HEK293T (cell line): ENCODE measurements around the gene GABRG3.

Source experiments
- ARNT ChIP-seq: fragments of 450-650 bp; IDR thresholded peaks from 2 replicates; pipeline ENCODE4 v1.6.1; 2017; ENCODE audit warnings: mild to moderate bottlenecking
- FOXK2 ChIP-seq: fragments of 450-650 bp; IDR thresholded peaks from 2 replicates; pipeline ENCODE4 v1.6.1; 2016; ENCODE audit warnings: mild to moderate bottlenecking
- L3MBTL2 ChIP-seq: fragments of 450-650 bp; conservative IDR thresholded peaks from 2 replicates; pipeline ENCODE4 v1.6.1; 2016; ENCODE audit warnings: mild to moderate bottlenecking
- SP1 ChIP-seq: fragments of 450-650 bp; IDR thresholded peaks from 2 replicates; pipeline ENCODE4 v1.6.1; 2017
- SUZ12 ChIP-seq: fragments of 450-650 bp; IDR thresholded peaks from 2 replicates; pipeline ENCODE4 v1.6.1; 2016; ENCODE audit warnings: mild to moderate bottlenecking

DNA sequence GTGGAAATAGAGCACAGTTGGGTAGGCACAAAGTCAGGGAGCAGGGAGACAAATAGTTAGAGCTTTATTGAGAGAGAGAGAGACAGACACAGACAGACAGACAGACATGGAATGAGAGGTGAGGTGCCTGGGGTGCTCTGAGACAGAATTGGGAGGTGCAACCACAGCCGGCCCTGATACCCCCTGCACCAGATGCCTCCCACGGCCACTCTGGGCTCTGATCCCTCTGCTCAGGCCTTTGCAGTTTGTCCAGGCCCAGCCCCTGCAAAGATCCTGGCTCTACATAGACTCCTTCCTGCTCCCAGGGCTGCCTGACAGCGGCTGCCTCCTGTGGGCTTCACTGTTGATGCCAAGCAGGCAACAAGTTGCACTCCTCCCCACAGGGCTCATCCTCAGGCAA is 283.8 kb downstream of the GABRG3 start:
- TF ChIP-seq ARNT (no peak), SP1 (no peak), FOXK2 (no peak), L3MBTL2 (no peak), SUZ12 (no peak)
